BJ (cell line): ENCODE measurements around the gene LTB4R. TPM values are rescaled to one million over a fixed set of nuclear protein-coding genes. Genes with fewer than 3 reads are reported as not detected.
"Not testable (repeated sequence)": the region's sequence is repeated elsewhere in the genome, so short reads cannot be mapped to it uniquely, and the experiment has no call there.

Experiments
- CTCF ChIA-PET: fragments of 350-600 bp; formaldehyde crosslinking; extraction: SDS; loops from one replicate; lab custom pipeline; 2021; ENCODE audit warnings: antibody characterized with exemption, inconsistent platforms; lab: Yijun Ruan, JAX
- POLR2A ChIA-PET: fragments of 300-600 bp; sonication (Branson Sonifier 250); formaldehyde crosslinking; extraction: SDS; loops from one replicate; lab custom pipeline; 2021; ENCODE audit warnings: antibody characterized with exemption; lab: Charles Lee
- DNase-seq: peaks from one replicate; pipeline ENCODE4 v3.0.0-alpha.2; 2011; ENCODE audit warnings: low read depth
- H3K27me3 ChIP-seq: 2 replicates; pipeline ENCODE4 v1.6.0; 2011; ENCODE audit warnings: low read length; ENCODE audit not compliant: control insufficient read depth, insufficient read depth
- H3K36me3 ChIP-seq: 2 replicates; pipeline ENCODE4 v1.5.1; 2011; ENCODE audit warnings: low read length; ENCODE audit not compliant: control insufficient read depth, insufficient read depth
- H3K4me3 ChIP-seq: 2 replicates; pipeline ENCODE4 v1.5.1; 2011; ENCODE audit warnings: low read depth, mild to moderate bottlenecking, control low read depth, low read length
- CTCF ChIP-seq: IDR thresholded peaks from 2 replicates; pipeline ENCODE4 v1.5.1; 2011; ENCODE audit warnings: low read depth, mild to moderate bottlenecking, control low read depth, inconsistent platforms, low read length, moderate library complexity; ENCODE audit not compliant: insufficient read depth
- polyA plus RNA-seq: library from polyadenylated mRNA; depleted of rRNA; stranded (reverse); fragments of >200 nt; gene quantifications from 2 replicates; pipeline ENCODE4 v1.2.3, GENCODE V29; 2011

The LTB4R gene
- polyA plus RNA-seq, 1 experiment, result 2.6 TPM

- no peaks in the 10 kb centered on the region for H3K36me3 ChIP-seq
- TF ChIP-seq CTCF, result no peak
- H3K4me3 ChIP-seq, result no peak overlapping the region
- CTCF ChIA-PET, result interaction anchor here (0.6 to 5.6 kb wide), 9 partner anchors 10 to 585 kb away, joined by 3 to 41 read pairs (median 4); no protein-coding TSS in a partner anchor
- POLR2A ChIA-PET, result no interaction called here
- DNase-seq, result no peak
- peaks cover 6% of the 10 kb centered on the region; the same call in 1 of the 2 replicates for H3K27me3 ChIP-seq
These were observed 36.9 kb downstream of the LTB4R start for GRCh38 chr14:24348186-24348585.

- no peak for DNase-seq
- Histone ChIP-seq H3K27me3 (peaks cover 6% of the 10 kb centered on the region; the same call in 1 of the 2 replicates), H3K4me3 (no peak overlapping the region), H3K36me3 (no peaks in the 10 kb centered on the region)
- POLR2A ChIA-PET, result no interaction called here
- TF ChIP-seq CTCF, result no peak
- CTCF ChIA-PET, result interaction anchor here (3.6 to 4.2 kb wide), 4 partner anchors 10 to 82 kb away, joined by 22 to 42 read pairs (median 32); partner anchors contain the start of genes ADCY4, CBLN3, KHNYN and RIPK3
These were observed 38.4 kb downstream of the LTB4R start for GRCh38 chr14:24349742-24350141.

- CTCF ChIA-PET, result interaction anchor here (0.8 to 4.2 kb wide), 9 partner anchors 11 to 86 kb away, joined by 3 to 42 read pairs (median 12); partner anchors contain the start of genes ADCY4, CBLN3, KHNYN and NFATC4
- Histone ChIP-seq H3K4me3 (no peak overlapping the region), H3K27me3 (peaks cover 6% of the 10 kb centered on the region; the same call in 1 of the 2 replicates), H3K36me3 (no peaks in the 10 kb centered on the region)
- TF ChIP-seq CTCF, result peak; percentile 18
- POLR2A ChIA-PET, result interaction anchor here (0.6 to 0.9 kb wide), 2 partner anchors 14 to 15 kb away, joined by 3 to 8 read pairs; no protein-coding TSS in a partner anchor
- no peak for DNase-seq
These were observed 40.2 kb downstream of the LTB4R start for GRCh38 chr14:24351517-24351916.

GRCh38 chr14:24353559-24354481, 42.5 kb downstream of the LTB4R start:
- no peaks in the 10 kb centered on the region for H3K36me3 ChIP-seq
- DNase-seq, result no peak
- CTCF ChIA-PET, result interaction anchor here (1.0 kb wide), 1 partner anchor 20 kb away, joined by 3 read pairs; no protein-coding TSS in a partner anchor
- TF ChIP-seq CTCF, result no peak
- peaks cover 6% of the 10 kb centered on the region; the same call in 1 of the 2 replicates for H3K27me3 ChIP-seq
- POLR2A ChIA-PET, result no interaction called here
- H3K4me3 ChIP-seq, result no peak overlapping the region

GRCh38 chr14:24354482-24354825, 43.2 kb downstream of the LTB4R start:
- POLR2A ChIA-PET, CTCF ChIA-PET, H3K27me3 ChIP-seq, H3K36me3 ChIP-seq, H3K4me3 ChIP-seq, DNase-seq: not testable (repeated sequence)
